Activated naive CD8-positive, alpha-beta T cell treated with anti-CD3 and anti-CD28 coated beads, Interleukin-2, amount 50 U/mL, for 16 hours (primary cell): ENCODE data around the gene MRGPRG.
"Not testable (repeated sequence)": the region's sequence is repeated elsewhere in the genome, so short reads cannot be mapped to it uniquely, and the experiment has no call there.

Experiments used
- DNase-seq: peaks from one replicate; pipeline ENCODE4 v3.0.0-alpha.2; 2020; ENCODE audit warnings: low read depth, low spot score

Gene MRGPRG, protein sequence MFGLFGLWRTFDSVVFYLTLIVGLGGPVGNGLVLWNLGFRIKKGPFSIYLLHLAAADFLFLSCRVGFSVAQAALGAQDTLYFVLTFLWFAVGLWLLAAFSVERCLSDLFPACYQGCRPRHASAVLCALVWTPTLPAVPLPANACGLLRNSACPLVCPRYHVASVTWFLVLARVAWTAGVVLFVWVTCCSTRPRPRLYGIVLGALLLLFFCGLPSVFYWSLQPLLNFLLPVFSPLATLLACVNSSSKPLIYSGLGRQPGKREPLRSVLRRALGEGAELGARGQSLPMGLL

DNA sequence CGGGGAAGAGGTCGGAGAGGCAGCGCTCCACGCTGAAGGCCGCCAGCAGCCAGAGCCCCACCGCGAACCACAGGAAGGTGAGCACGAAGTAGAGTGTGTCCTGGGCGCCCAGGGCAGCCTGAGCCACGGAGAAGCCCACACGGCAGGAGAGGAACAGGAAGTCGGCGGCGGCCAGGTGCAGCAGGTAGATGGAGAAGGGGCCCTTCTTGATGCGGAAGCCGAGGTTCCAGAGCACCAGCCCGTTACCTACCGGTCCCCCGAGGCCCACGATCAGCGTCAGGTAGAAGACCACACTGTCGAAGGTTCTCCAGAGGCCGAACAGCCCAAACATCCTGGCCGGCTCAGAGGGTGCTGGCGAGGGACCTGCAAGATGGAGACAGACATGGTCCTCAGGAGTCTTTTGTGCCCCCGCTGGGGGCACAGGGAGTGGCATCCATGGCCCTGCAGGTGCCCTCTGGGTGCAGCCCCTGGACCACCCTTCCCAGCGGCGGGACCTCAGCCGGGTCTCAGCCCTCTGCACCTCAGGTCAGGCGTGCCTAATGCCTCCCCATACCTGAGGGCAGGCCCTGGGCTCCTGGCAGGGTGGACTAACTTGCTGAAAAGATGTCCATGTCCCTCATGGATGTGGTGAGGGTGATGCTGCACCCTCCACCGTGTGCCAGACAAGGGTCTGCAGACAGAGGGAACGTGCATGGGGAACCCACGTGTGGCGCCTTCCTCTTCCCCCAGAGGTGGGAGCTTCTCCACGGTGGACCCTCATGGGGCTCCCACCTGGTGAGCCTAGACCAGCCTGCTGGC, at the start of gene MRGPRG:
MRGPRG (minus strand) TSS at position 331 of the 798 bp plus-strand sequence; CDS start at position 331, 0 bp downstream.
- no peak for DNase-seq

DNA sequence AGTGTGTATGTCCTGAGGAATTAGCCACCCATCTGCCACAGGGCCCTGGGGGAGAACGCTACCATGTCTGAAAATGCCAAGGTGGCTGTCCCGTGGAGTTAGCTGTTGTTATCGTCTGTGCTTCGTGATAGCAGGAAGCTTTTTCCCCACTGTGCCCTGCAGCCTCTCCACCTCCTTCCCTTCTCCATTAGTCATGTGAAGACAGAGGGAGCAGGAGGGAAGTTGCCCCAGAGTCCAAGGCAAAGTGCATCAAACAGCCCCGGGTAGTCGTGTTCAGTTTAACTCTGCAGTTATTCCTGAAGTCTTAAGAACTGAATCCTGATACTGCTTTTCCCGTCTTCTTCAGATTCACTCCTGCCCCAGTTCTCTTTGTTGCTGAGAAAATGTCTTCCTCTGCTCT, 43.9 kb upstream of the MRGPRG start:
- not testable (repeated sequence) for DNase-seq

DNA sequence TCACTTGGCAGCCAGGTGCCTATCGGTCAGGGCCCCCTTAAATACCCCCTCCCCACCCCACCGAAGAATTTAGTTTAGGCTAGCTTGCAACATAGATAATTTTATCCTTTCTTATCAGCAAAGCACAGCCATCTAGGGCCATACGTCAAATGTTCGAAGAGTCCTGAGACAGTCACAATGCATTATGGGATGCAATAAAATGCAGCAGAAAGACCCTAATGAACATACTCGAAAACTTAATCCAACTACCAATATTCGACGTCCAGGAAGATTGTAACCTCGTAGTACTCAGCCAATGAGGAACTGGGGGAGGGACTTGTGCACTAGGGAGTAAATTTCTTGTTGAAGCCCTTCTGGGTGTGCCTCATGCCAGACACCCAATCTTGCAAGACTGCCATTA, 43.2 kb upstream of the MRGPRG start:
- not testable (repeated sequence) for DNase-seq

DNA sequence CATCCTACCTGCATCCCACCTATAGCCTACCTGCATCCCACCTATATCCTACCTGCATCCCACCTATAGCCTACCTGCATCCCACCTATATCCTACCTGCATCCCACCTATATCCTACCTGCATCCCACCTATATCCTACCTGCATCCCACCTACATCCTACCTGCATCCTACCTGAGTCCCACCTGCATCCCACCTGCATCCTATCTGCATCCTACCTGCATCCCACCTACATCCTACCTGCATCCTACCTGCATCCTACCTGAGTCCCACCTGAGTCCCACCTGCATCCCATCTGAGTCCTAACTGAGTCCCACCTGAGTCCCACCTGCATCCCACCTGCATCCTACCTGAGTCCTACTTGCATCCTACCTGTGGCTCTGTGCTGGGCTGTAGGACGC, 38.9 kb upstream of the MRGPRG start:
- not testable (repeated sequence) for DNase-seq

DNA sequence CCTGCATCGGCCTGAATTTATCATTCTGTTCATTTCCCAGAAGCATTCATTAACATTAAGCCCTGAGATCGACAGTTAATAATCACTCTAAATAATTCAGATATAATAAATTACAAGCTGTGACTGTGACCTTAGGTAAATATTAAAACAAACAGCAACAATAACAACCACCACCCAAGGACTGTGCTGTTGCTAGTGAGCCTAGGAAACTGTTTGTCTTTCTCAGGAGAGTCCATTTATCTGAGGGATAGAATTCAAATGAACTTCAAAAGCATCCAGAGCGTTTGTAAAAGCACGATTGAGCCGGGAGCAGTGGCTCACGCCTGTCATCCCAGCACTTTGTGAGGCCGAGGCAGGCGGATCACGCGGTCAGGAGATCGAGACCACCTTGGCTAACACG, 36.6 kb upstream of the MRGPRG start:
- DNase-seq: not testable (repeated sequence)

DNA sequence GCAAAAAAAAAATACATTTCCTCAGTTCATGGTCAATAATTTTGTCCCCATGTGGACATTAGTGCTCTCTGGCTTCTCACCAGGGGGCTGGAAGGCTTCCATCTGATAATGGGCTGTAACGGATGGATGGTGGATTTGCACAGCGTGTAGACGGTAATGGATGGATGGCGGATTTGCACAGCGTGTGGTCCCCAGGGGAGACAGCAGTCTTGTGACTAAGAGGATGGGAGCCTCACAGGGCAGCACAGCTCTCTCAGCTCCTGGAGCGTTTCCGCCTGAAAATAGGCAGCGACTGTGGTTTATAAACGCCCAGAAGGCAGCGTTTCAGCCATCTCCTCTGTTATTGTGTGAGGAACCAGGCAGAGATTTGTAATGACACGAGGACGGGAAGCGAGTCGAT, 36.2 kb upstream of the MRGPRG start:
- not testable (repeated sequence) for DNase-seq

DNA sequence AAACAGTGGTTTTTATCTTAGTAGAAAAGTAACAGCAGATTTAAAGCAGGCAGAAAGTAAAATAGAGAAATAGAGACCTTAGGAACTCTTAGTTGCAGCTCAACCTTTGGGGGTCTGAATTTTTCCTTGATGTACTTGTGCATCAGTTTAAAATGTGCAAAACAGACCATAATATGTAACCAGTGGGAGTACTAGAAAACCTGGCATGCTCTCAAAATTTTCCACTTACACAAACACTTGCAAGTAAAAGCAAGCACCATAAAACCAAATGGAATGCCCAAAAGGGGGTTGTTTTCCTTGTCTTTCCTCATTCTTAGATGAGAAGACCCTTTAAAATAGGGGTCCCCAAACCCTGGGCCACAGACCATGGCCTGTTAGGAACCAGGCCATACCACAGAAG, 26.5 kb upstream of the MRGPRG start:
- no peak for DNase-seq

DNA sequence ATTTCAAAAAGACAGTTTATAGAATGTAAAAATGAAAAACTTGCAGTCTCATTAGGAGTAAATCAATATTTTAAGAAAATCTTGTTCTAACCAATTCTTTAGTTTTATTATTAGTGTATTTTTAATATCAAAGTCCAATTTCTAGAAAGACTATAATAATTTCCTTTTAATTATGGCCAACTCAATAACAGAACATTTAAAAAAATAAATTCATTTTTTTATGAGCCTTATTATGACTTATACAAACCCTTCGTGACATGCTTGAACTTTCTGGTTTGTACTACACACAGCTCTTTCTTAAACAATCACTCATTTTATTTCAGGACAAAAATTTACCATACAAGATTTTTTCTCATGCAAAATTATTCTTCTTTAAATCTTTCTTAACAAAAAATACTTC, 25.3 kb upstream of the MRGPRG start:
- DNase-seq: no peak

DNA sequence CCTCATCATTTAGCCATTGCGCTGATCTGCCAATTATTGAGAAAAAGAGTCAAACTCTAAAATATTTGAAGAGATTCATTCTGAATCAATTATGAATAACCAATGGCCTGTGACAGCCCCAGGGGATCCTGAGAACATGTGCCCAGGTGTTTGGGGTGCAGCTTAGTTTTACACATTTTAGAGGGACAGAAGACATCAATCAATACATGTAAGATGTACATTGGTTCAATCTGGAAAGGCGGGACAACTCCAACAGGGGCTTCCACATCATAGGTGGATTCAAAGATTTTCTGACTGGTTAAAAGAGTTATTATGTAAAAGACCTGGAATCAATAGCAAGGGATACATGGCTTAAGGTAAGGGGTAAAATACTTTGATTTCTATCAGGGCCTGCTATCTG, 18.5 kb upstream of the MRGPRG start:
- no peak for DNase-seq

DNA sequence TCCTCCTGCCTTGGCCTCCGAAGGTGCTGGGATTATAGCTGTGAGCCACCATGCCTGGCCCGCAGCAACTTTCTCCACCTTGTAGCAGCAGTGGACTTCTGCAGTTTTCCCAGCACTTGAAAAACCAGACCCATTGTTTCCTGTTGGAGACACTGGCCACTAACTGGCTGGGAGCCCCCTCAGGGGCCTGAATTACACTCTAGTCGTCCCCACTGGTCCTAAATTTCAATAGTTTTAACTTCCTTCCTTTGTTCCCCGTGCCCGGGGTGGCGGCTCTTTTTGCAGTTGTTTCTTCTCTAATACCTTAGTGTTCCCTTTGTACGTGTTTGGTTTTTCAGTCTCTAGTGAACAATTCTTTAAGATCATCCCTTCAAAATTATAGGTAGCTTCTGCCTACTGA, 16.2 kb upstream of the MRGPRG start:
- DNase-seq: no peak

DNA sequence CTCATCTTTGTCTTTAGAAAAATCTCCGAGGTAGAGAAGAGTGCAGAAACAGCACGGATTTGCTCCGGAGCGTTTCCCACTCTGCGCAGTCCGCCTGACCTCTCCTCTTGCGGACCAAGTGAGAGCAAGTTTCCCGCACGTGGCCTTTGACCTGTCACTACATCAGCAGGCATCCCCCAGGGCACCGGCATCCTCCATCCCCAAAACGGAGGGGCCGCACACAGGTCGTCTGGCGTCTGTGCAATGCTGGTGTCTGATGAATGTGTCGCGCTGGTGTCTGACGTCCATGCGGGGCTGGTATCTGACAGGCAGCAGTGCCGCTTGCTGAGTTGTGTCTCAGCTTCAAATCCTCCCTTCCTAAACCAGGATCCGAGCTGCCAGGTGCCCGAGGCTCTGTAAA, 14.3 kb upstream of the MRGPRG start:
- no peak for DNase-seq

DNA sequence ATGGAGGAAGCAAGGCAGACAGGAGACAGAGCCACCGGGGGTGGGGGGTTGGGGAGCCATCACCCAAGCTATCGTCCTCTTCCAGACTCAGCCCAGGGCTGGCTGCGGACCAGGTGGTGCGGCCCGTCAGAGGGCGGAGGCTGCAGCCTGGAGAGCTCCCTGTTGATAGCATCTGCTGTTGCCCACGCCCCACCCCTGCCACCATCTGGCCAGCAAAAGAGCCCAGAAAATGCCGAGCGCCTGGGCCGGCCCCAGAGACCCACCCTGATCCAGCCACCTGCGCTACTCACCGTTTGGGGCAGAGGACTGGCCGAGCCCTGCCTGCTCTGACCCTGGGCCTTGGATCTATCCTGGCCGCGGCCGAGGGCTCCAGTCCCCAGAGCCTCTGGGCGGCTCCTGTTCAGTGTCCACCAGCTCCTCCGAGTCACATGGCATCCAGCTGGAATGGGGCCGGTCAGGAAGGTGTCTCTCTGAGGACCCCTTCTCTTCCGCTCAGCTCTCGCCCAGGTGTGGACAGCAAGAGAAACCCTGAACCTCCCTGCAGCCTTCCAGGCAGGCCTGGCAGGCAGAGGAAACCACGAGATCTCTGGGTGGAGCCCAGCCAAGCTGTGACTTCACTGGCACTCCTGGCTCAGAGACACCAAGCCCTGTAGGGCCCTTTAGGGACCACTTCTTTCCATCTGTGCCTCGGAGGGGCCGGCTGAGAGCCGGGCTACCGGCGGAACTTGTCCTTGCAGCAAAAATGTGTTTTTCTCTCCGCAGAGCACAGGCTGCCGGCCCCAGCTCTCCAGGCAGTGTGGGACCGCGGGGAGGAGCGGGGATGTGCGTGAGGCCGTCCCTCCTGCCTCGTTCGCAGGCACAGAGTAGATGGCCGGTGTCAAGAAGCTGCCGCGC, 13.5 kb upstream of the MRGPRG start, which contains the start of gene MRGPRE:
MRGPRE (minus strand) TSS at position 567 of the 894 bp plus-strand sequence. CDS start 3,618 bp downstream, outside the sequence.
- DNase-seq: no peak

DNA sequence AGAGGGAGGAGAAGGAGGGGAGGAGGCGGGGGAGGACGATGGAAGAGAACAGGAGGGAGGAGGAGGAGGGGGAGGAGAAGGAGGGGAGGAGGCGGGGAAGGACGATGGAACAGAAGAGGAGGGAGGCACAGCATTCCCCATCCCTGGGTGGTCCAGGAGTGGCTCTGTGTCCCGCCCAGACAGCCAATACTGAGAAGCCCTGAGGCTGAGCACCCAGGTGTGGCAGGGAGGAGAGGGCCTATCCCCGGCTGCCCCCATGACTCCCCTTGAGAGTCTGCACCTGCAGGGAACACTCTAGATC, 12.9 kb upstream of the MRGPRG start:
- DNase-seq: no peak

DNA sequence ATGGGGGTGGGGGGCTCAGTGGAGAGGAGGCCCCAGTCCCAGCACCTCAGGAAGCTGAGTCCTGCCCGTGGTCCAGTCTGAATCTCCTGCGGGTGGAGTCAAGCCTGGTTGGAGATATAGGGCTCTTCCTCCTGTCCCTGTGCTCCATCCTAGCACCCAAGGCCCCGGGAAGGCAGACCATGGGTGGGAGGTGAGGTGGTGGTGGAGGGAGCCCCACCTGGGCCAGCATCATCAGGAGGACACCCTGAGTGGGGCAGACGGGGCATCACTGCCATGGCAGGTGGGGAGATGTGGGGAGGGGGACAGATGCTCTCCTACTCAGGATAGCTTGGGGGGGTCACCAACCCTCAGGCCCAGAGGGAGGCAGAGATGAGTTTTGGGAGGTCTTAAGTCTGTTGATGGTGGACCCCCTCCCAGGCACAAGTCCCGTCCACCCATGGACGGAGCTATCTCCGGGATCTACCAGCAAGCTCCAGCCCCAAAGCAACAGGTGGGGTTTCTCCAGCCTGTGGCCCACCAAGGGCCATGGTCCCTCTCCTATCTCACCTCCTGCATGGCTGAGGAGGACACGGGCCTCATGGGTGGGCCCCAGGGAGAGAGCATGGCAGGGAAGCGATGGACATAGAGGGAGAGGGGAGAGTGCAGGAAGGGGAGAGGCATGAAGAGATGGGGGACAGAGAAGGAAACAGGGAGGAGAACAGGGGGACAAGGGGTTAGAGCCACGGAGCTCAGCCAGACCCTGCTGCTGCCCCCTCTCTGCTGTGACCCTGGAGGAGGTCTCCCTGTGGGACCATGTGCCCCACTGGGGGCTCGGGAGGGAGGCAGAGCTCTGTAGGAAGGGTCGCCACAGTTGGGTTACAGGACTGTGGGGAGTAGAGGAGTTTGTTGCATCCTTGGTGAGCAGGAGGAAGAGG, 12.3 kb upstream of the MRGPRG start:
- DNase-seq: no peak

DNA sequence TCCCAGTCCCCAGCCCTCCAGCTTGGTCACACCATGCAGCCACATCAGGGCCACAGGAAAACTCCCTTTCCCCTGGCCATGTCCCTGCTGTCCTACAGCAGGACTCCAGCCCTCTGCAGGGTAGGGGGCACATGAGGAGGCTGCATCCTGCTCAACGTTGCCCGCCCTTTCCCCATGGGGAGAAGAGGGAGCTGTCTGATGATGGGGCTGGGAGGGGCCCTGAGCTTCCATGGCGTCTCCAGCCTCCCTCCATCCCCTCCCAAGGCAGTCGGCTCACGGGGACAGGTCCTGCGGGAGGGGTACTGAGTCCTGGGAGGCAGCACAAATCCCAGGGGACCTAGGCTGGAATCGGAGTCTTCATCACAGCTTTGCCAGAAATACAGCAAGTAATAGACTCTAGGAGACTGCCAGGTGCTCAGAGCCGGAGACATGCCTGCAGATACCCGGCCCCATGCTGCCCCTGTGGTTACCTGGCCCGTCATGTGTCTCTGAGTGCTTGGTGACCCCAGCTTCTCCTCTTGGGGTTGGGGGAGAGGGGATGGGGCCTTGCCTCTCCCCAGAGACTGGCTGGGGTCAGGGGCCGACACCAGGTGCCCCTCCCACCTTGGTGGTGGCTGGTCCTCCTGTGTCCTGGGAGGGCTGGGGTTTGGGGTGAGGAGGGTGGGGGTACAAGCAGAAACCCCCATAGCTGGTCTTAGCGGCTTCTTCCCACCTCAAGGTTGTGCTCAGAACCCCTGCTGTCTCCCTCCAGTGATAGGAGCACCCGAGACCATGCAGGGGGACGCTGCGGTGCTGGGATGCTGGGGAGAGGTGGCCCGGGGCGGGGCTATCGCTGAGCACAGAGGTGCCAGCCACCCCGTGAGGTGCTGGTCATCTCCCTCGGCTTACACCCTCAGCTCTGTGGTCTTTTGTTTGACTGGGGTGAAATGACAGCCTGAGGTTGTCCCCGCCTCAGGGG, 11.3 kb upstream of the MRGPRG start:
- no peak for DNase-seq

DNA sequence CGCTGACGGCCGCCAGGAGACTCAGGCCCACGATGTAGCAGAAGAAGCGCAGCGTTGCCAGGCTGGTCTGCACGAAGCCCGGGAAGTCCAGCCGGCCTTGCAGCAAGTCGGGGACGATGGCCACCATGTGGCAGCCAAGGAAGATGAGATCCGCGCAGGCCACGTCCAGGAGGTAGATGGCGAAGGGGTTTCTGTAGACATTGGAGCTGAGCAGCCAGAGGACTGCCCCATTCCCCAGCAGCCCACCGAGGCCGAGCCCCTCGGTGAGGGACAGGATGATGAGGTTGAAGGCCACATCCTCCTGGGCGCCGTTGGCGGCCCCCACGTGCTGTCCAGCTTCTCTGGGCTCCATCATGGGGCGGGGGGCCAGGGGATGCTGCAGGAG, 9.8 kb upstream of the MRGPRG start:
- no peak for DNase-seq

DNA sequence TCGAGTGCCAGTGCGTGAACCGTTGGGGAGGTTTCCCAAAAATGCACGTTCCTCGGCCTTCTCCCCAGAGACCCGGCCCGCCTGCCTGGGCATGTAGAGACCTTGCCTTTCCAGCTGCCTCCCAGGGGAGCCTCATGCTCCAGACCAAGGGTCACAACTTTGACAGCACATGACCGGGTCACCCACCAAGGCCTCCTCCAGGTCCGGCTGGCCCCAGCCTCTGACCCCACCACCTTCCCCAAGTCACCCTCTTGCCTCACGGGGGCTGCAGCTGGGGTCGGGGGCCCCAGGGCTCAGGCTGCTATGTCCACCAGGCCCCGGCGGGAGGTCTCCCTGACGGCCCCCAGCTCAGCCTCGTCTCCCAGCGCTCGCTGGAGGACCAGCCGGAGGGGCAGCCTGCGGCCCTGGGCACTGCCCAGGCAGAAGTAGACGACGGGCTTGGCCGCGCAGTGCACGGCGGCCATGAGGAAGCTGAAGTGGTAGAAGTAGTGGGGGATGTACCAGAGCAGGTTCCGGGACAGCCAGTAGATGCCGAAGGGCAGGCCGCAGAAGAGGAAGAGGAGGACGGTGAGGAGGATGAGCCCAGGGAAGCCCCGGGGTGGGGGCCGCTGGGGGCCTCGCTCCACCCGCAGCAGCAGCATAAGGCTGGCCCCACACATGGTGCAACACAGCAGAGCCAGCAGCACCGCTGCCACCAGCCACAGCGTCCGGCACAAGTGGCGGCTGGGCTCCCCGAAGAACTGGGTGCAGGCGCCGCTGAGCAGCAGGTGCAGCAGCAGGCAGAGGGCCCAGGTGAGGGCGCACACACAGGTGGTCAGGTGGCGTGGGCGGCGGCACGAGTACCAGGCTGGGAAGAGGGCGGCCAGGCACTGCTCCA, 9.2 kb upstream of the MRGPRG start:
- no peak for DNase-seq

DNA sequence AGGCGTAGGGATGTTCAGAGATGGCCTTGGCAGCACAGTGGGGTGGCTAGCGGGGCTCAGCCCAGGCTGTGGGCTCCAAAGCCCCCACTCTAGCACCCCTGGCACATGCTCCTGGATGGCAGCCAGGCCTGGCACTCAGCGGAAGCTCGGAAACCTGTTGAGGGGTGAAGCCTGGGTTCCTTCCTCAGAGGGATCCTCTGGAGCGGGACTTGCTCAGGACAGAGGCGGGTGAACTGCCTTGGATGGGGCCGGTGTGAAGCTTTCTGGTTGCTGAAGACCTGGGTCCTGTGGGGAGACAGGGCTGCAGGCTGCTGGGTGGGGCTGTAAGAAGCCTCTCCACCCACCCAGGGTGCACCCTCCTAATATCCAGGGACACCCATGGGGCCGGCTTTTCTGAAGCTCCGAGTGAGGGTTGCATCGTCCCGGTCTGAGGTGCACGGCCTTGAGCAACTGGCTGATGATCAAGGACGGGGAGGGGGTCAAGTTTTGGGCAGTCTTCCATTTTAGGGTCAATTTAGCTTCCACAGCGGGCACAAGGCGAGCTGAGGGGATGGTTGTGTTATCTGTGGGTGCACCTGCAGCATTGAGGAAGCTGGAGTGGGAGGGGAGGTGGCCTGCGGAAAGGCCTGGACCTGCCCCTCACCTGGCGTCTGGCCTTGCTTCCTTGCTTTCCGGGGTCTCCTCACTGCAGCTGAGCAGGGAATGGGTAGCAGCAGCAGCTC, 8.4 kb upstream of the MRGPRG start:
- no peak for DNase-seq
